Natural killer cell (primary cell): ENCODE data around the gene L3MBTL2. TPM values are rescaled to one million over a fixed set of nuclear protein-coding genes. Genes with fewer than 3 reads are reported as not detected.
A peak's percentile ranks its signal among the peaks of the same experiment; 100 is the strongest.

Source experiments
- ATAC-seq, 3 donors: fragments of 150-1000 bp in 2 of 3; fragments of 200-7000 bp in 1 of 3; cut with Tn5 transposase; 1 replicate in 1 of 3; 2 replicates in 2 of 3; pipeline ENCODE4 v1.10.0; 2021; ENCODE audit warnings: mild to moderate bottlenecking in 2 of 3, moderate library complexity in 2 of 3
- DNase-seq, 2 donors: peaks; one replicate each; pipeline versions ENCODE4 v3.0.0 to v3.0.0-alpha.2; 2013 to 2021; ENCODE audit warnings: mixed read lengths in 1 of 2
- H3K27ac ChIP-seq: one replicate; pipeline ENCODE4 v1.5.1; 2013; ENCODE audit warnings: mild to moderate bottlenecking, low read length
- H3K27me3 ChIP-seq: one replicate; pipeline ENCODE4 v1.6.1; 2013; ENCODE audit warnings: low read length; ENCODE audit not compliant: control insufficient read depth, insufficient read depth
- H3K36me3 ChIP-seq: one replicate; pipeline ENCODE4 v1.6.1; 2013; ENCODE audit warnings: low read length; ENCODE audit not compliant: control insufficient read depth, insufficient read depth
- H3K4me1 ChIP-seq: one replicate; pipeline ENCODE4 v1.6.1; 2013; ENCODE audit warnings: low read length; ENCODE audit not compliant: control insufficient read depth, insufficient read depth
- H3K4me3 ChIP-seq: one replicate; pipeline ENCODE4 v1.5.1; 2013; ENCODE audit warnings: low read length
- H3K9me3 ChIP-seq: one replicate; pipeline ENCODE4 v1.6.1; 2013; ENCODE audit warnings: low read length; ENCODE audit not compliant: control insufficient read depth, insufficient read depth
- H3K27ac Mint-ChIP-seq, 2 donors: one replicate each; pipeline ENCODE4 v1.8.0; 2022; ENCODE audit warnings: mild to moderate bottlenecking in 2 of 2, mixed read lengths in 2 of 2, moderate library complexity in 1 of 2
- H3K27me3 Mint-ChIP-seq, 2 donors: one replicate each; pipeline ENCODE4 v1.8.0; 2022; ENCODE audit warnings: low read depth in 2 of 2, mixed read lengths in 2 of 2
- H3K36me3 Mint-ChIP-seq: one replicate; pipeline ENCODE4 v1.8.0; 2022; ENCODE audit warnings: mixed read lengths
- H3K4me1 Mint-ChIP-seq, 2 donors: one replicate each; pipeline ENCODE4 v1.8.0; 2022; ENCODE audit warnings: mixed read lengths in 2 of 2
- H3K4me3 Mint-ChIP-seq: one replicate; pipeline ENCODE4 v1.8.0; 2022; ENCODE audit warnings: mild to moderate bottlenecking, moderate library complexity, mixed read lengths
- H3K9me3 Mint-ChIP-seq, 2 donors: one replicate each; pipeline ENCODE4 v1.8.0; 2022; ENCODE audit warnings: mixed read lengths in 2 of 2
- WGBS: methylation state at CpG from one replicate; pipeline ENCODE4 v1.1.7; 2013; ENCODE audit warnings: missing lambda C conversion rate; ENCODE audit not compliant: insufficient coverage; 5-methylcytosine and 5-hydroxymethylcytosine counted together
- intact Hi-C: fragments of 100-400 bp; cut with micrococcal nuclease; formaldehyde crosslinking; loops from one replicate; pipeline ENCODE4 v1.14.2; 2022
- total RNA-seq, 4 donors: library from RNA; stranded (reverse); fragments of 120-200 nt in 1 of 4; gene quantifications; one replicate each; pipeline versions ENCODE4 v1.2.3 to v1.2.4, GENCODE V29; 2013 to 2022
- TF ChIP-seq, protein P1 (sequence below): fragments of 200-600 bp; IDR thresholded peaks from one replicate; pipeline ENCODE4 v1.8.0; 2022; ENCODE audit warnings: antibody characterized with exemption

L3MBTL2 gene
- 10 to 100 TPM; 25.2 to 32.1 (median 31.7) TPM for total RNA-seq
- 24.1 TPM for total RNA-seq (2013)

DNA sequence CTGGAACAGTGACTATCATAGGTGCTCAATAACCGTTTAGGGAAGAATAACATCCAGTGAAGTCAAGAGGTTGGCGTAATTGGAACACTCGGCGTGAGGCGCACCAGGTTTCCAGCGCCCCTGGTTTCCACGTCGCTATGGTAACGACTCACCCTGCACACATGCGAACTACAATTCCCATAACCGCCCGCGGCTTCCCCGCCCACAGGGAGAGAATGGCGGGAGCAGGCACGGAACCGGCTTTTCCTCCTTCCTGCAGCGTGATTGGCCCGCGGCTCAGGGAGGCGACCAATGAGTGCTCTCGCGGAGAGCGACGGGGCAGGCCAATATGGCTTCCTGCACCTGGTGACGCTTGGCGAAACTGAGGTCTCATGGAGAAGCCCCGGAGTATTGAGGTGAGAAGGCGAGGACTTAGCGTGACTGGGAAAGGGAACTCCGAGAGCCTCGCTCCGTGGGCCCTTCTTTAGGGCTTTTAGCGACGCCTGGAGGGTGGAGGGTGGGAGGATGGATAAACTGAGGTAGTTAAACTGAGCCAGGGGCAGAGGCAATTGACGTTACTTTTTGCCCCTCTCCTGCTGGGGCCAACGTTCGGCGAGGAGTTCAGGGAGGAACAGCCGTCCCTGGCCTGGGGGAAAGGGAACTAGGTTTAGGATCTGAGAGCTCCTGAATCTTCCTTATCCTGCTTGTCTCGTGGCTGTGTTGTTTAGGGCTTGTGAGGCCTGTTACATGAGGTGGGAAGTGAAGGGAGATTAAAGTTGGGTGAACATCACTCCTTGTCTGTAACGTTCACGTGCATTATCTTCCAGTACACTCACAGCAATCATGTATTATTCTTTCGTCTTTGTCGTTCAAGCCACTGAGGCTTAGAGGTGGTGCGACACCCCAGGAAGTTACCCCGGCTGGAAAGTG is at the start of gene L3MBTL2:
TSS of gene L3MBTL2 (plus strand) at position 321 of the 909 bp plus-strand sequence. CDS start at position 372, 51 bp downstream.
- DNase-seq (peak; percentile 94 to 99), ATAC-seq (peak; percentile 99 to 100 (median 100))
- peak within 1 kb of the TSS; percentile 73 for H3K4me3 ChIP-seq
- H3K27me3 ChIP-seq = no peaks in the 10 kb centered on the region
- H3K36me3 ChIP-seq = peaks cover 3% of the 10 kb centered on the region
- TF ChIP-seq, protein P1, sequence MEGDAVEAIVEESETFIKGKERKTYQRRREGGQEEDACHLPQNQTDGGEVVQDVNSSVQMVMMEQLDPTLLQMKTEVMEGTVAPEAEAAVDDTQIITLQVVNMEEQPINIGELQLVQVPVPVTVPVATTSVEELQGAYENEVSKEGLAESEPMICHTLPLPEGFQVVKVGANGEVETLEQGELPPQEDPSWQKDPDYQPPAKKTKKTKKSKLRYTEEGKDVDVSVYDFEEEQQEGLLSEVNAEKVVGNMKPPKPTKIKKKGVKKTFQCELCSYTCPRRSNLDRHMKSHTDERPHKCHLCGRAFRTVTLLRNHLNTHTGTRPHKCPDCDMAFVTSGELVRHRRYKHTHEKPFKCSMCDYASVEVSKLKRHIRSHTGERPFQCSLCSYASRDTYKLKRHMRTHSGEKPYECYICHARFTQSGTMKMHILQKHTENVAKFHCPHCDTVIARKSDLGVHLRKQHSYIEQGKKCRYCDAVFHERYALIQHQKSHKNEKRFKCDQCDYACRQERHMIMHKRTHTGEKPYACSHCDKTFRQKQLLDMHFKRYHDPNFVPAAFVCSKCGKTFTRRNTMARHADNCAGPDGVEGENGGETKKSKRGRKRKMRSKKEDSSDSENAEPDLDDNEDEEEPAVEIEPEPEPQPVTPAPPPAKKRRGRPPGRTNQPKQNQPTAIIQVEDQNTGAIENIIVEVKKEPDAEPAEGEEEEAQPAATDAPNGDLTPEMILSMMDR = no peak
- H3K9me3 ChIP-seq = no peaks in the 10 kb centered on the region
- H3K4me3 Mint-ChIP-seq = peak within 1 kb of the TSS; percentile 97
- WGBS = 1% methylated on average over 47 of the region's 47 CpGs
- H3K27ac ChIP-seq = peak within 1 kb of the TSS; percentile 56
- peaks cover 14 to 20% of the 10 kb centered on the region in 2 donors for H3K4me1 Mint-ChIP-seq
- peaks cover 0 to 9% of the 10 kb centered on the region in 2 donors for H3K27me3 Mint-ChIP-seq
- H3K9me3 Mint-ChIP-seq = no peaks in the 10 kb centered on the region
- peaks cover 7% of the 10 kb centered on the region for H3K36me3 Mint-ChIP-seq
- H3K27ac Mint-ChIP-seq = peak within 1 kb of the TSS; percentile 88 to 92
- intact Hi-C loops = loop anchor here (2.0 to 10.0 kb wide), 2 partner anchors 80 to 254 kb away; partner anchors contain the start of genes RANGAP1 and RBX1
- peaks cover 17% of the 10 kb centered on the region for H3K4me1 ChIP-seq

DNA sequence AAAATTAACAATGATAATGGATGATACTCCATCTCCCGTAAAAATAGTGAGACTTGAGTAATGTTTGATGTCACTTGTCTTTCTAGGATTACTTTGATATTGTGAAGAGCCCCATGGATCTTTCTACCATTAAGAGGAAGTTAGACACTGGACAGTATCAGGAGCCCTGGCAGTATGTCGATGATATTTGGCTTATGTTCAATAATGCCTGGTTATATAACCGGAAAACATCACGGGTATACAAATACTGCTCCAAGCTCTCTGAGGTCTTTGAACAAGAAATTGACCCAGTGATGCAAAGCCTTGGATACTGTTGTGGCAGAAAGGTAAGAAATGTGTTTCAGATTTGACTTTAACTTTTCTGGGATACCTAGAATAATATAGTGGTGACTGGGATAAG is 48.0 kb upstream of the L3MBTL2 start:
- H3K4me1 ChIP-seq = no peaks in the 10 kb centered on the region
- no peak overlapping the region for H3K27ac ChIP-seq
- ATAC-seq (no peak), DNase-seq (no peak)
- H3K4me3 ChIP-seq = no peak overlapping the region
- H3K4me1 Mint-ChIP-seq = peaks cover 0 to 9% of the 10 kb centered on the region in 2 donors
- TF ChIP-seq, protein P1 = no peak
- H3K36me3 ChIP-seq = peaks cover 96% of the 10 kb centered on the region
- H3K36me3 Mint-ChIP-seq = peaks cover 20% of the 10 kb centered on the region
- H3K9me3 Mint-ChIP-seq = no peaks in the 10 kb centered on the region
- no peaks in the 10 kb centered on the region for H3K27me3 ChIP-seq
- intact Hi-C loops = no loop called here
- H3K27me3 Mint-ChIP-seq = no peaks in the 10 kb centered on the region
- peak overlapping the region in 1 of 2 donors; percentile 14 for H3K27ac Mint-ChIP-seq
- H3K4me3 Mint-ChIP-seq = no peak overlapping the region
- H3K9me3 ChIP-seq = no peaks in the 10 kb centered on the region
- 97% methylated on average over 4 of the region's 4 CpGs for WGBS

DNA sequence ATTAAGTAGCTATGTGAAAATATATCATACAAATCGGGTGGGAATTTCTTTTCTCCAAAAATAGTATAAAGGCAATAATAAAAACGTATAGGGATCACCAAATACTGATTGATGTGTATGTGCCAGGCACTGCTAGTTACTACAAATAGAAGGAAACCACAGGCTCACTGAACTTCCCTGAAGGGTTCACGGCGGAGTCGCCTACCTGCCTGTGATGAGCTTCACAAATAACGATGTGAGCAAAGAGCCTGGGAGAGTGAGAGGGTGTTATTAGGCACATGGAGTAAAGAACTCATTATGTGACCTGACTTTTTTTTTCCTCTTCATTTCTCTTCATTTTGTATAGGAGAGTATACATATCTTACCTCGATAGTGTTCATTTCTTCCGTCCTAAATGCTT is 36.0 kb upstream of the L3MBTL2 start:
- Histone ChIP-seq H3K27ac (no peak overlapping the region), H3K9me3 (no peaks in the 10 kb centered on the region), H3K36me3 (peaks cover 81% of the 10 kb centered on the region), H3K4me1 (no peaks in the 10 kb centered on the region), H3K27me3 (no peaks in the 10 kb centered on the region), H3K4me3 (no peak overlapping the region)
- H3K4me1 Mint-ChIP-seq = no peaks in the 10 kb centered on the region
- peaks cover 24% of the 10 kb centered on the region for H3K36me3 Mint-ChIP-seq
- ATAC-seq = no peak
- TF ChIP-seq, protein P1 = no peak
- 94% methylated on average over 6 of the region's 8 CpGs for WGBS
- no peaks in the 10 kb centered on the region for H3K9me3 Mint-ChIP-seq
- H3K4me3 Mint-ChIP-seq = no peak overlapping the region
- peak overlapping the region in 1 of 2 donors; percentile 8 for H3K27ac Mint-ChIP-seq
- no peak for DNase-seq
- intact Hi-C loops = no loop called here
- H3K27me3 Mint-ChIP-seq = no peaks in the 10 kb centered on the region
